HG03575 (cell line): ENCODE data around the gene EML6.
"Not testable (repeated sequence)": the region's sequence is repeated elsewhere in the genome, so short reads cannot be mapped to it uniquely, and the experiment has no call there.

ENCODE experiments used
- ATAC-seq: cut with Tn5 transposase; IDR thresholded peaks from one replicate; pipeline ENCODE4 v1.9.1; 2021; ENCODE audit not compliant: unreplicated experiment, insufficient number of reproducible peaks, low FRiP score; ENCODE audit errors: extremely low read depth

The EML6 gene

DNA sequence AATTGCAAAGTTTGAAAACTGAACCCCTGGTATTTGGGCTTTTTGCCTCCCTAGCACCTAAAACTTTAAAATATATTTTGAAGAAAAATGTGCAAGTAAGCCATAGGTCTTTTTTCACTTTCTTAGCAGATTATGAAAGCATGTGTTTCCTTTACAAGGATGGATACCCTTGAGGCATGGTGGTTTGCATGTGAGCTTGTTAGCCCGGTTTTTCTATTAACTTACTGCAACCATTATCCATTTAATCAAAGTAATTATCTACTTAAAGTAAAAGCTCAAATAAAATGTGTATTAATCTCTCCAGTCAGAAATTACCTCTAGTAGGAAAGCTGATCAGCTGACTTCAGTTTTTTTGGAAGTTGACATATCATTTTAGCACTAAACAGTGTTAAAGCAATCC, 140.6 kb downstream of the EML6 start:
- no peak for ATAC-seq

DNA sequence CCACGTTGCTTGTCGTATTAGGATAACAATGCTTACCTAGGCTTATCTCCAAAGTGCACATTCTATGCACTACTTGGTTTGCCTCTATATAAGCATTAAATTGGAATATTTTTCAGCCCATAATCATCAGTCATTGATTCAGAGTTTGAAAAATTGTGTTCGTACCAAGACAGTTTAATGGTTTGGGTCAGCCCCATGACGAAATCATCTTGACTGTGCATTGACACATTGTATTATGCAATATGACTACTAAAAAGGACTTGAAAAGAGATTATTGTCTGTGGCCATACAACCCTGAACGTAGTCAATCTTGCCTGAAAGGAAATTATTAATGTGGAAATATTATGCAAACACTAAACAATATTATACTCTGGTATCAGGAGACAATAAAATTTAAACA, 141.3 kb downstream of the EML6 start:
- ATAC-seq, result no peak

DNA sequence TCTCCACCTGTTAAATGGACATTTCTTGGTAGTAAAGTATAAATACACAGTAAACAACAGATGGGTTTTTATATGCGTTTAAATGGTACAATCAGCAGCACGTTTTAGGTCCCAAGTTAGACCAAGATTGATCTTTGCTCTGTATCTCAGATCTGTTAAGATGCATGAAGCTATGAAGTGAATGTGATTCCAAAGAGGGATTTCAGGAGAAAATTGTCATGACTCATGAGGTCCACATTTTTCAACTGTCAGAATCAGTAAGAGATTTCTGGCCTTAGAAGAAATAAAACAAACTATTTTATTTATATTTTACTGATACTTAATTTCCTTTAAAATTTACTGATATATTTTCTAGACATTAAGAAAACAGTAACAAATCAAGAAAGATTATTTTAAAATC, 142.7 kb downstream of the EML6 start:
- ATAC-seq, result no peak

DNA sequence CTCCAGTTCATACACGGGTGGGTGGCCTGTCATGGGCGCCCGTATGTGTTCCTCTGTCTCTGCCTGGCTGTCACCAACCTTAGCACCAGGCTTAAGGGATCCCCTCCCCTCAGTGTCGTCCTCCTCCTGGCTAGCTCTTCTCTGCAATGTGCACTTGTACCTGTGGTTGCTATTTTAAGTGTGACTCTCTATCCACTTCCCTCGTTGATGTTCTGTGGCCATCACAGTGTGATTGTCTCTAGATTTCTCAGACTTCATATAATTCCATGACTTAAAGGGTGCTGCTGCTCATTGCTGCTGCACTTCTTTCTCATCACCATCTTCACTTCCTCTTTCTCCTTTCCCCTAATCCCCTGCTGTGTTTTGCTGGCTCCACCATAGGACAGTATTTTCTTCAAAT, 143.4 kb downstream of the EML6 start:
- peak; percentile 76 for ATAC-seq

GRCh38 chr2:54867457-54867856, 144.0 kb downstream of the EML6 start:
- ATAC-seq, result no peak

DNA sequence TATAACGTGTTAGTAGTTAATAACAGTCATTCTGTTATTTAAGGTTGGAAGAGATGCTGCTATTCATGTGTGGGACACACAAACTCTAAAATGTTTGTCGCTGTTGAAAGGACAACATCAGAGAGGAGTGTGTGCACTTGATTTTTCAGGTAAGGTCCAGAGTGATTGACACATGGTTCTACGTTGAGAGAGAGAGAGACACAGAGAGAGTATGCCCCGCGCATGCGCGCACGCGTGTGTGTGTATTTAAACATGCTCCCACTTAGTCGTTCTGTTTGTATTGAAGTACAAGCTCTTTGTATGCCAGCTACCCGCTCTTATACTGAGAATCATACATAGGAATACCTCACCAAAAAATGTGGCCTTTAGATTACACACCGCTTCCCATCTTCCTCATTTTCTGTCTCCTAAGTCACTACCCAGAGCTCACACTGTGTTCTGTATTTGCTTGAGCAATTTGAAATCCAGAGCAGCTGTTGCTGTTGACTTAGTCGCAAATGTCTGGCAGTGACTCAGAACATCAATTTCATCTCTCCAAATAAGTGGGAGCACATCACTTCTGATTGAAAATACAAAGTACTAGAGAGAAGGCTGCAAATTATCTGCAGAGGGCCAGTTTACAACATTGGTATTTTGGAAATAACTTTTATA, 148.1 kb downstream of the EML6 start:
- ATAC-seq, result no peak

DNA sequence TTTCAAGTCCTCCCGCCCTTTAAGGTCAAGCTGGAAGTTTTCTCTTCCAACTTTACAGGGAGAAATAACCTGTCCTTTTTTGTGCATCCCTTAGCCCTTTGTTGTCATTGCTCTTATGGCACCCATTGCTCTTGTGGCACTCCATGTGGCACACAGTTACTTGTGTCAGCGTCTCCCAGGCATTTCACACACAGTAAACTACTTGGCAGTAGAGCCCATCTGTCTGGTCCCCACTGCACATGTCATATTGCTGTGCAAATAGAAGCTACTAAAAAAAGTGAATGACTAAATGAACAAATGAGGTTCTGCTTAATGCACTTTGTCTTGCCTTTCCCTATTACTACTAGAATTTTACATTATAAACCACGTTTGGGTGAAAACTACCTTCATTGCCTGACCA, 149.3 kb downstream of the EML6 start:
- ATAC-seq, result no peak

GRCh38 chr2:54873236-54873635, 149.8 kb downstream of the EML6 start:
- ATAC-seq, result not testable (repeated sequence)

DNA sequence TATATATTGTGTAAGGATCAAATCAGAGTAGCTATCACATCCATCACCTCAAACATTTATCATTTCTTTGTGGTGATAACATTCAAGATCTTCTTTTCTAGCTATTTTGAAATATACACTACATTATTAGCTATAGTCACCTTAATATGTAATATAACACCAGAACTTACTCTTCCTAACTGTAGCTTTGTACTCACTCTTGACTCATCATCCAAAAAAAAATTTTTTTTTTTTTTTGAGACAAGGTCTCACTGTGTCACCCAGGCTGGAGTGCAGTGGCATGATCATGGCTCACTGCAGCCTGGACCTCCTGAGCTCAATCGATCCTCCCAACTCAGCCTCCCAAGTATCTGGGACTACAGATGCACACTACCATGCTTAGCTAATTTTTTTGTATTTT, 153.3 kb downstream of the EML6 start:
- no peak for ATAC-seq

DNA sequence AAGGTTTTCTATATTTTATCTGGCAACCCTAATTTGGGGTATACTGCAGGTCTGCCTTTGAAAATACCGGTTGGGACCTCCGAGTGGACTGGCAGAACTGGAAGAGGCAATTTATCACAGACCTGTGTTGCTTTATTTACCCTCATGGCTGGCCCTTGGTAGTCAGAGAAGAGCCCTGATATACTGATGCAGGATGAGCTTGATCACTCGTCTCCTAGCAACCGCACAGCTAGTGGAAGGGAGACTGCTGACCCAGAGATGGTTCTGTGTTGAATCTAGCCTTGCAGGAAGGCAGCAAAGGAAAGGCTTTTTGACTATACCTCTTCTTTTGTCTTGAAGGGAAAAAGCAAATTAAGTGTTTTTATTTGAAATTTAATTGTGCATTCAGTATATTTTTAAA, 154.7 kb downstream of the EML6 start:
- ATAC-seq, result no peak

DNA sequence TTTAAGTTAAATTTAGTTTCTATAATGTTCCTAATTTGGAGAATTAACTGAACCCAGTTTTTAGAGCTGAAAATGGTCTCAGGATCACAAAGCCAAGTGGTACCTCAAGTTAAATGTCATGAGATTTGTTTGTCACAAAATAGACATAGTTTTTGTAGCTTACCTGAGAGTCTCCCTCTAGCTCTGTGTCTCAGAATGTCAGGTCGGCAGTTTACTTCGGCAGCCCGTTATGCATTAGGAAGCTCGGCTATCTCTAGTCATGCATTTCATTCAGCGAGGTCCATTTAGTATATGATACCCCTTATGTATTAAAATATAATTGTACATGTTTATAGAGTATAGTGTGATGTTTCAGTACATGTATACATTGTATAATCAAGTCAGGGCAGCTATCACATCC, 155.6 kb downstream of the EML6 start:
- ATAC-seq, result no peak

DNA sequence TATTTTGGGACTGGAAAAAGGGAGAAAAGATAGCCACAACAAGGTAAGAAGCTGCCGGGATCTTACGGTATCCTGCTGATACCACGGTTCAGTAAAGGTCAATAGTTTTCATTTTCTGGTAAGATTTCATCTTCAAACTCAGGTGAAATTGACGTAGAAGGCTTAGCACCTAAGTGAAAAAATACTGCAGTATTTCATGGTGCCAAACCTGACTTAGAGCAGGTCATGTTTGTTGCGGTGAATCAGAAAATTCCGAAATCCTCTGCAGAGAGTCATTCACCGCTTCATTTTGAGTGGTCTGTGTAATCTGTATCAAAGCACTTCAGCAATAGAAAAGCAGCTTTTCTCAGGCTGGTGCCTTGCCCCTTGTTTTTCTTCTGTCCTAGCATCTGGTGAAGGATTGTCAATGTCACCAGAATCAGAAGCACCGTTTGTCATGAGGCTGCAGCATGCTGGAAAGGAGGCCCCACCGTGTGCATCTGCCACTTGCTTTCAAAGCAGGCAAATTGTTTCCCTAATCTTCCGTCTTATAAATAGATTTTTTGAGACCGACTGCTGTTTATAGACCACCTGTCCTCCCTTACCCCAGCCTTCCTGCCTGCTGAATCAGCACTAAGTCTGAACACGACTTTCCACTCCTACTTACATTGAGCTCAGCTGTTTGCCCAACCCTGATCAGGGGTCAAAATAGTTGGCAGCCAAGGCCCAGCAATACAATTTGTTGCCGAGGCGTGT, 156.3 kb downstream of the EML6 start:
- no peak for ATAC-seq

DNA sequence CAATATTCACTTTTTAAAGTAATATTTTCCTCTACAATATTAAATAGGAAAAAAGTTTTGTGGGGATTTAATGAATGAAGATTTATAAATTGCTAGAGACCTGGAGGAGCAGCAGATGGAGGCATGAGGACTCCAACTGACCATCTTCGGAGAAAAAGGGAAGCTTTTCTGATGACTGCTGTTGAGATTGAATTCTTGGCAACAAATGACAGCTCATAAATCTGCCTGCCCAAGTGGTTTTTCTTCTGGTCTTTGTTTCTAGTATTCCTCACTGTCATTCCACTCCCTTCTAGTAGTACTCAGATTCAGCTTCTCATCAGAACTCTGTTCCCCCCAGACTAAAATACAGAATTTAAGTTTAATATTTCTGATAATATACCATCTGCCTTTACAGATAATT, 157.0 kb downstream of the EML6 start:
- no peak for ATAC-seq

- ATAC-seq, result no peak
Observed at GRCh38 chr2:54881759-54882158, 158.3 kb downstream of the EML6 start.

DNA sequence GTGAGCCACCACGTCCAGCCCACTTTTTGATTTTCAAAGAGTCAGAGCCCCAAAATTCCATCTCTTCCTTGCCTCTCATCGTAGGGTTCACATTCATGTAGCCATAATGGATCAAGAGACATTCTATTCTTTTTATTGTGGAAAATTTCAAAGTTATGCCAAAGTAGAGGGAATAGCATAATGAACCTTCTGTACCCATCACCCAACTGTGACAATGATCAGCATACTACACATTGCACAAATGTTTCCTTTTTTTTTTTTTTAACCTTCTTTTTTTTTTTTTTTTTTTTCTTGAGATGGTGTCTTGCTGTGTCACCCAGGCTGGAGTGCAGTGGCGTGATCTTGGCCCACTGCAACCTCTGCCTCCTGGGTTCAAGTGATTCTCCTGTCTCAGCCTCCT, 162.4 kb downstream of the EML6 start:
- ATAC-seq, result no peak

DNA sequence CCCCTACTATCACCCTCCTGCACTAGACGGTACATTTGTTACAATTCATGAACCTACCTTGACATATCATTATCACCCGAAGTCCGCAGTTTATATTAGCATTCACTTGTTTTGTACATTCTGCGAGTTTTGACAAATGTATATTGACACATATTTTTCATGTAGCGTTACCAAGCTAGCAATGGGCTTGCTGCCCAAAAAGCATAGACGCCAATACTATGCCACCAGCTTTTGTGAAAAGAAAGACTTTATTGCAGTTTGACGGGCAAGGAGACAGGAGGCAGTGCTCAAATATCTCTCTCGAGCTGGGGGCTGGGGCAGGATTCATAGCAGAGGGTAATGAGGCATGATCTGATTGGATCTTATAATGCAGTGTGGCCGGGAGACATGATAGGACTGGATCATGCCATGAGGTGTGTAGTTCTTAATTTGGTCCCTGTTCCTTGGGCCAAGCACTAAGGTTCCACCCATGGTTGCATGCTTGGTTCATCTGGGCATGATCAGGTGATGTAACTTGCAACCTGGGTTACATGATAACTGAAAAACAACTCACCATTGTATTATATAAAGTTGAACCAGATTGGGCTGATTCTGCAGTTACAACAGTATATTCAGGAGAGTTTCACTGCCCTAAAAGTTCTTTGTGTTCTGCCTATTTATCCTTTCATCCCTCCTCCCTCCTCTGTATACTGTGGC, 164.5 kb downstream of the EML6 start:
- ATAC-seq, result no peak

DNA sequence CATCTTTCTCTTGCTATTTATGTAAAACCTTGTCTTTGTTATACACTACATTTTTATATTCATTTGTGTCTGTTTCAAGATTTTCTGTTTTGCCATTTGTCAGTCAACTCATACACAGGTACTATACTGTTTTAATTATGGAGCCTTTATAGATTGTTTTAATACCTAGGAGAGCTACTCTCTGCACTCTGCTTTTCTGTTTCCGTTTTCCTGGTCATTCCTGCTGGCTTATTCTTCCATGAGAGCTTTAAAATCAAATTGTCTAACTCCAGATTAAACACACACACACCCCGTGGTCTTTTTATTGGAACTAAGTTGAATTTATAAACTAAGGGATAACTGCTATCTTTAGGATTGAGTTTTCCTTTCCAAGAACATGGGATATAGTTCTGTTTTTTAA, 165.6 kb downstream of the EML6 start:
- no peak for ATAC-seq

DNA sequence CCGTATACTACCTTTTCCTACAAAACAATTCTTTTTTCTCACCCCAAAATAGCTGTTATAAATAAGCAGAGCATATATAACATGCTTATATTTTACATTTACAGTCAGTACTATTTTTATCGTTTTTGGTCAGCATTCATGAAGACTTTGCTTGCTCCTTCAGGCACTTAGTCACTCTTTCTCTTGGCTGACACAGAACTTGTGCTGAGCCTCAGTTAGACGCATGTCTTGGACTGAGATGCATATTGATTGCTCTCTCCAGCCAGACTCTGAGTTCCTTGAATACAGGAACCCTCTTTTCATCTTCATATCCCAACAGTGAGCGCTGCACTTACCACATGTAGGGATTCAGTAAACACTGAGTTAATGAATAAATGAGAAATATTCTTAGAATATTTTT, 168.4 kb downstream of the EML6 start:
- no peak for ATAC-seq

DNA sequence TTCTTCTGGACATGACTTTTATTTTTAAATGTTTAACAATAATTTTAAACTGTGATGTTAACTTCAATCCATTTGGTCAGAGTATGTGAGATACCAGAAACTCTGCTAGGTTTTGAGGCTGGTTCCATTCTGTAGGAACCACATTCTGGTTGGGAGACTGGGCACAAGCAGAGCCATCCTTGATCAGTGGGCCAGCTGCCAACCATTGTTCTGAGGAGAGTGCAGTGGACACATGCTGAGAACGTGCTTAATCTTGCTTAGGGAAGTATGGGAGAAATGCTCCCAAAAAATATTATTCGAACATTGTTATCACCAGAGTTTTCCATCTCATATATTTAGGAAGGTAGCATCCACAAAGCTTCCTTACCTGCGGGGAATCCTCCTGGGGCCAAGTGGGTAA, 171.0 kb downstream of the EML6 start:
- no peak for ATAC-seq

- no peak for ATAC-seq
Observed at GRCh38 chr2:54895730-54896129, 172.3 kb downstream of the EML6 start.
